Measurements from ENCODE around the gene SHLD3. TPM values are rescaled to one million over a fixed set of nuclear protein-coding genes. Genes with fewer than 3 reads are reported as not detected.
"Not testable (repeated sequence)": the region's sequence is repeated elsewhere in the genome, so short reads cannot be mapped to it uniquely, and the experiment has no call there.

Gene SHLD3, protein sequence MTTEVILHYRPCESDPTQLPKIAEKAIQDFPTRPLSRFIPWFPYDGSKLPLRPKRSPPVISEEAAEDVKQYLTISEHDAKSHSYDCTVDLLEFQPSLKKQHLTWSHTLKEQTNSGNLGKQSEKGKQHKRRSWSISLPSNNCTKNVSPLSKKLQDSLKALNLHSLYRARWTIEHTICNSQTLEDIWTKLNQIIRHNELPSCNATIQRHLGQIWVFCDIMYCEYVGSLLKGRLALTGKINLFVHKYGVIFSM
- 4.4 TPM for polyA plus RNA-seq (2013, experiment 1 of 4)
- 5.7 TPM for polyA plus RNA-seq (2013, experiment 2 of 4)
- polyA plus RNA-seq (2013, experiment 3 of 4): 6.0 TPM
- 6.0 TPM for polyA plus RNA-seq (2013, experiment 4 of 4)

DNA sequence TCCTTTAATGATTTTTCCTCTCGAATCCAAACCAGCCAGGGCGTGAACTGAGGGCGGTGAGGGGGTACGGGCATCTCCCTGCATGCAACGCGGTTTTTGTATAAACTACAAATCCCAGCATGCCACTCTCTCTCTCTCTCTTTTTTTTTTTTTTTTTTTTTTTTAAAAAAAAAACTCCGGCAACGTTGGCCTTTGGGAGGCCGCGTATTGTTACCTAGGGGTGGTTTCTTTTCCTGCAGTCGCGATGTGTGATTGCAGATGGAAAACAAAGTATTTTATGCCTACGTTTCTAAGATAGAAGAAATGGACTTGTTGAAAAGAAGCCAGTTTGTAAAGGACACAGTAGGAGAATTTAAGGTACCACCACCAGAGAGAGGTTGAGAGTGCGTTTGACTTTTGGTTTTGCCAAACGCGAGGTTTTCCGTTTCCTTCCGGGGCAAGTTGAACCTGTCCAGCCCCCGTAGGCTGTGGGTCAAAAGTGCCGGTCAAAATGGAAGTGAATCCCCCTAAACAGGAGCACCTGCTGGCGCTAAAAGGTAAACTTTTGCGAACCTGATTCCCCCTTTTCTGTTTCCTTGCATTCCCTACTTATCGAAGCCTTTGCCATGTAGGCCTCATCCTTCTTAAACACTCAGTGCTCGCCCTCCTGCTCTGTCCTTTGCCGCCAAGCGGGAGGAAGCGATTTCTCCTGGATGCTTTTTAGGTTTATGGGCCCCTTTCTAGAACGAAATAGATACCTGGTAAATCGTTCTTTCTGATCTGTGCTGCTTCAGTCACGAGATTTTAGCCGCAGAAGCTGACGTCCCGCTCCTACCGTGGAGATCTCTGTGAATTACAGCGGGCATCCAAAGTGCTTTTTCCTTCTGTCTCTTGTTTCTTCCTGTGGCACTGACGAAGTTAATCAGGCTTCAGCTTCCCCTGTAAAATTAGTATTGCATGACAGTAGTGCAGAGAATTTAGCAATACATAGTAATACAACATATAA lies at the start of gene SHLD3, which contains the start of gene TRAPPC13:
SHLD3 (plus strand) TSS at position 457 of the 985 bp plus-strand sequence. CDS start 4,561 bp downstream, outside the sequence.
TRAPPC13 (plus strand) TSS at position 457 of the 985 bp plus-strand sequence; CDS start at position 491, 34 bp downstream.
- Histone ChIP-seq H3K9me3 (ENCODE audit: control insufficient read depth, low read length) (no peaks in the 10 kb centered on the region), H3K27me3 (ENCODE audit: control insufficient read depth, insufficient read depth, low read length, poor library complexity, severe bottlenecking) (no peaks in the 10 kb centered on the region), H3K27ac (ENCODE audit: insufficient read depth, low read depth, low read length, poor library complexity, severe bottlenecking) (peak within 1 kb of the TSS; percentile 81), H3K4me3 (ENCODE audit: insufficient read depth, low read depth, low read length) (peak within 1 kb of the TSS; percentile 91), H3K36me3 (ENCODE audit: control insufficient read depth, insufficient read depth, low read length) (no peaks in the 10 kb centered on the region), H3K4me1 (ENCODE audit: control insufficient read depth, insufficient read depth, low read length) (peaks cover 7% of the 10 kb centered on the region)
- 0% methylated on average over 36 of the region's 36 CpGs for WGBS, 2 experiments

DNA sequence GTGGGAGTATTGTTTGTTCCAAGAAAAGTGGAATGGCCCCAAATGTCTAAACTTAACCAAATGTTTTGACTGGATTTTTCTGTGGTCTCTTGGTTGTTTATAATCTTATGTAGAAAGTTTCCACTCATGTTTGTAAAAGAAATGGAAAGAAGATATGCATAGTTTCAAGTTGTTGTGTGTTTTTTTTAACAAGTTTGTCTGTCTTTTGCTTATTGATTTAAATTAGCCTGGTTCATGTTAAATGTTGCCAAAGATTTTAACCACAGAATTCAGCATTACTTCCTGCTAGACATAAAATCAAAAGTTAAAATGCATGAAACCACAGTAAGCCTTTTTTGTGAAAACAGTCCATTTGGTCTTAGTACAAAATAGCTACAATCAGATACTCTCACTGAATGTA lies 47.7 kb upstream of the SHLD3 start:
- Histone ChIP-seq H3K36me3 (ENCODE audit: control insufficient read depth, insufficient read depth, low read length) (peaks cover 3% of the 10 kb centered on the region), H3K27me3 (ENCODE audit: control insufficient read depth, insufficient read depth, low read length, poor library complexity, severe bottlenecking) (no peaks in the 10 kb centered on the region), H3K4me3 (ENCODE audit: insufficient read depth, low read depth, low read length) (no peak overlapping the region), H3K4me1 (ENCODE audit: control insufficient read depth, insufficient read depth, low read length) (no peaks in the 10 kb centered on the region), H3K27ac (ENCODE audit: insufficient read depth, low read depth, low read length, poor library complexity, severe bottlenecking) (no peak overlapping the region), H3K9me3 (ENCODE audit: control insufficient read depth, low read length) (no peaks in the 10 kb centered on the region)

DNA sequence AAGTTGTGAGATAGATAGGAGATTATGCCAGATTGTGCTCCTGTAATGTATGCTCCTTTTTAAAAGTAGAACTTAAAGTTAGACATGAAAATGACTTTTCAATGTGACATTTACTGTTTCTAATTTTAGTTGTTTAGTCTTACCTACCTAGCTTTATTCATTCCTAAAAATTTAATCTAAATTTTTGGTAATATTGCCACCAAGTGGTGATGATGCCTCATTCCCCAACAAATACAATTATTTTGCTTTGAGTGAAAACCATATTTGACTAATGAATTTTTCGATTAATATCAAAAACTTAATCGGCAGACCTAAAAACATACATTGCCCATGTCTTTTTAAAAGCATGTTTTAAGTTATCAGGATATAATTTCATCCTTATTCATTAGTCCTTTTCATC lies 36.1 kb upstream of the SHLD3 start:
- H3K9me3 ChIP-seq (ENCODE audit: control insufficient read depth, low read length): no peaks in the 10 kb centered on the region
- H3K4me1 ChIP-seq (ENCODE audit: control insufficient read depth, insufficient read depth, low read length): no peaks in the 10 kb centered on the region
- WGBS, 2 experiments: 86 to 100% methylated on average over 2 of the region's 2 CpGs
- H3K27me3 ChIP-seq (ENCODE audit: control insufficient read depth, insufficient read depth, low read length, poor library complexity, severe bottlenecking): no peaks in the 10 kb centered on the region
- H3K36me3 ChIP-seq (ENCODE audit: control insufficient read depth, insufficient read depth, low read length): peaks cover 19% of the 10 kb centered on the region
- no peak overlapping the region for H3K4me3 ChIP-seq (ENCODE audit: insufficient read depth, low read depth, low read length)
- no peak overlapping the region for H3K27ac ChIP-seq (ENCODE audit: insufficient read depth, low read depth, low read length, poor library complexity, severe bottlenecking)

GRCh38 chr5:65601761-65602160 lies 23.1 kb upstream of the SHLD3 start:
- WGBS, 2 experiments: 86 to 100% methylated on average over 1 of the region's 1 CpG
- peaks cover 28% of the 10 kb centered on the region for H3K36me3 ChIP-seq (ENCODE audit: control insufficient read depth, insufficient read depth, low read length)
- H3K27ac ChIP-seq (ENCODE audit: insufficient read depth, low read depth, low read length, poor library complexity, severe bottlenecking); H3K9me3 ChIP-seq (ENCODE audit: control insufficient read depth, low read length); H3K27me3 ChIP-seq (ENCODE audit: control insufficient read depth, insufficient read depth, low read length, poor library complexity, severe bottlenecking); H3K4me3 ChIP-seq (ENCODE audit: insufficient read depth, low read depth, low read length); H3K4me1 ChIP-seq (ENCODE audit: control insufficient read depth, insufficient read depth, low read length): not testable (repeated sequence)

DNA sequence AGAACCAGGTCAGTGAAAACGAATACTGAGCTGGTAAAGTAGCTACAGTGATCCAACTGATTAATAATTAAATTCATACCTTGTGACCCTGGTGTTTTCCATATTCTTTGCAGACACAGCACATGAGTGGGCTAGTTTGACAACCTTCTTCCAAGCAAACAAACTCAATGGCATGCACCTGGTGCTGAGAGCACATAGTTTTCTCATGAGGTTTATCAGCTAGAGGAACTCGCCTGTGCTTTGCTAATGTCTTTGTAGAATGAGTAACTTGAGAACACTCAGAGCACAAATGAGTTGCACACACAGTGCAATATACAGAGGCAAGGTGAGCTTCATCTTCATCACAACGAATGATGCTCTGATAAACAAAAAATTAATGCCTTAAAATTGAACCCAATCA lies 13.3 kb upstream of the SHLD3 start:
- Histone ChIP-seq H3K9me3 (ENCODE audit: control insufficient read depth, low read length) (no peaks in the 10 kb centered on the region), H3K4me3 (ENCODE audit: insufficient read depth, low read depth, low read length) (no peak overlapping the region), H3K27me3 (ENCODE audit: control insufficient read depth, insufficient read depth, low read length, poor library complexity, severe bottlenecking) (no peaks in the 10 kb centered on the region), H3K27ac (ENCODE audit: insufficient read depth, low read depth, low read length, poor library complexity, severe bottlenecking) (no peak overlapping the region), H3K36me3 (ENCODE audit: control insufficient read depth, insufficient read depth, low read length) (peaks cover 35% of the 10 kb centered on the region), H3K4me1 (ENCODE audit: control insufficient read depth, insufficient read depth, low read length) (no peaks in the 10 kb centered on the region)
- WGBS, 2 experiments: 92 to 93% methylated on average over 3 of the region's 3 CpGs

DNA sequence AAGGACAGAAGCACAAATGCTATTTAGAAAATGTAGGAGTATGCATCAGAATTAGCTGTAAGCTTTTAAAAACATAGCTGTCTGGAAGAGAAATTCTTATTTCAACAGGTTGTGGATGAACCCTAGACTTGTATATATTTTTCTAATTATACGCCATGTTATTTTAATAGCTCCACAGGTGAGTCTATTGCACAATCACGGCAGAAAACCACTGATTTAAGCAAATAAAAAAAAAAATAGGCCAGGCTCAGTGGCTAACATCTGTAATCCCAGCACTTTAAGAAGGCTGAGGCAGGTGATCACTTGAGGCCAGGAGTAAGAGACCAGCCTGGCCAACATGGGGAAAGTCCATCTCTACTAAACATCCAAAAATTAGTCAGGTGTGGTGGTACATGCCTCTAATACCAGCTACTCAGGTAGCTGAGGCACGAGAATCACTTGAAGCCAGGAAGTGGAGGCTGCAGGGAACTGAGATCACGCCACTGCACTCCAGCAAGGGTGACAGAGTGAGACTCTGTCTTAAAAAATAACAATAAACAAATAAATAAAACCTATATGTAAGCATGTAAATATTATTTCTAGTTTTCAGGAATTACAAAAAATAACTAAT lies 12.4 kb upstream of the SHLD3 start:
- H3K4me1 ChIP-seq (ENCODE audit: control insufficient read depth, insufficient read depth, low read length): no peaks in the 10 kb centered on the region
- H3K27me3 ChIP-seq (ENCODE audit: control insufficient read depth, insufficient read depth, low read length, poor library complexity, severe bottlenecking): no peaks in the 10 kb centered on the region
- peaks cover 35% of the 10 kb centered on the region for H3K36me3 ChIP-seq (ENCODE audit: control insufficient read depth, insufficient read depth, low read length)
- H3K4me3 ChIP-seq (ENCODE audit: insufficient read depth, low read depth, low read length): no peak overlapping the region
- no peaks in the 10 kb centered on the region for H3K9me3 ChIP-seq (ENCODE audit: control insufficient read depth, low read length)
- no peak overlapping the region for H3K27ac ChIP-seq (ENCODE audit: insufficient read depth, low read depth, low read length, poor library complexity, severe bottlenecking)
- WGBS, 2 experiments: 91 to 99% methylated on average over 4 of the region's 4 CpGs

- no peak overlapping the region for H3K27ac ChIP-seq (ENCODE audit: insufficient read depth, low read depth, low read length, poor library complexity, severe bottlenecking)
- no peaks in the 10 kb centered on the region for H3K27me3 ChIP-seq (ENCODE audit: control insufficient read depth, insufficient read depth, low read length, poor library complexity, severe bottlenecking)
- peaks cover 7% of the 10 kb centered on the region for H3K4me1 ChIP-seq (ENCODE audit: control insufficient read depth, insufficient read depth, low read length)
- 89 to 98% methylated on average over 4 of the region's 4 CpGs for WGBS, 2 experiments
- no peak overlapping the region for H3K4me3 ChIP-seq (ENCODE audit: insufficient read depth, low read depth, low read length)
- H3K36me3 ChIP-seq (ENCODE audit: control insufficient read depth, insufficient read depth, low read length): peaks cover 2% of the 10 kb centered on the region
- no peaks in the 10 kb centered on the region for H3K9me3 ChIP-seq (ENCODE audit: control insufficient read depth, low read length)
Observed at GRCh38 chr5:65620021-65620420, 4.8 kb upstream of the SHLD3 start.

- not testable (repeated sequence) for H3K36me3 ChIP-seq (ENCODE audit: control insufficient read depth, insufficient read depth, low read length); H3K9me3 ChIP-seq (ENCODE audit: control insufficient read depth, low read length); H3K4me1 ChIP-seq (ENCODE audit: control insufficient read depth, insufficient read depth, low read length); H3K27me3 ChIP-seq (ENCODE audit: control insufficient read depth, insufficient read depth, low read length, poor library complexity, severe bottlenecking); H3K4me3 ChIP-seq (ENCODE audit: insufficient read depth, low read depth, low read length); H3K27ac ChIP-seq (ENCODE audit: insufficient read depth, low read depth, low read length, poor library complexity, severe bottlenecking)
- WGBS, 2 experiments: 89 to 98% methylated on average over 4 of the region's 4 CpGs
Observed at GRCh38 chr5:65621961-65622360, 2.9 kb upstream of the SHLD3 start.

DNA sequence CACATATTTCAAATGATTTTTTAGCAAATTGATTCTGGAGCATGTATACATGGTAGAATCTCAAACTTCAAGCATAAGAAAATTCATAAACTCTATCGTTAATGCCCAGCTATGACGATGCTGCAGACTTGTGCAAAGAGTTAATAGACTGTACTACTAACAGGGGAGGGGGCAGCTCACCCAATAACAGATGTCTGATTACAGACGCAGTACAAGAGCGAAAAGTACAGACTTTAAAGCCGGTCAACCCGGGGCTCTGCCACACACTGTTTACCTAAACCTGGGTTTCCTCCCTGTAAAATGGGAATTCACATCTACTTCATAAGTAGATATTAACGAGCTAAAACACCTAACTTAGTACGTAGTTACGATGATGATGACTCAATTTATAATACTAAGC lies 1.3 kb upstream of the SHLD3 start:
- 33 to 48% methylated on average over 6 to 8 of the region's 9 CpGs for WGBS, 2 experiments
- no peak overlapping the region for H3K27ac ChIP-seq (ENCODE audit: insufficient read depth, low read depth, low read length, poor library complexity, severe bottlenecking)
- peaks cover 7% of the 10 kb centered on the region for H3K4me1 ChIP-seq (ENCODE audit: control insufficient read depth, insufficient read depth, low read length)
- peak overlapping the region; percentile 91 for H3K4me3 ChIP-seq (ENCODE audit: insufficient read depth, low read depth, low read length)
- H3K9me3 ChIP-seq (ENCODE audit: control insufficient read depth, low read length): no peaks in the 10 kb centered on the region
- no peaks in the 10 kb centered on the region for H3K36me3 ChIP-seq (ENCODE audit: control insufficient read depth, insufficient read depth, low read length)
- H3K27me3 ChIP-seq (ENCODE audit: control insufficient read depth, insufficient read depth, low read length, poor library complexity, severe bottlenecking): no peaks in the 10 kb centered on the region

Measured in ectodermal cell (in vitro differentiated cells).